Ovary (tissue), 9 donors: ENCODE results near the gene EXTL1. TPM values are rescaled to one million over a fixed set of nuclear protein-coding genes. Genes with fewer than 3 reads are reported as not detected.

Source experiments
- DNase-seq, 5 donors: peaks; one replicate each; pipeline ENCODE4 v3.0.0-alpha.2; 2019 to 2020
- H3K27ac ChIP-seq, 2 donors: fragments of 200-600 bp; one replicate each; pipeline versions ENCODE4 v1.5.1 to v1.8.0; 2019 to 2022
- H3K27me3 ChIP-seq: fragments of 200-600 bp; one replicate; pipeline ENCODE4 v1.8.0; 2022
- H3K36me3 ChIP-seq: fragments of 200-600 bp; sonication (generic); one replicate; pipeline ENCODE4 v1.5.1; 2019
- H3K4me1 ChIP-seq: one replicate; pipeline ENCODE4 v1.8.1; 2013; ENCODE audit warnings: mild to moderate bottlenecking, moderate library complexity; ENCODE audit not compliant: insufficient read depth
- H3K4me3 ChIP-seq: fragments of 200-600 bp; sonication (generic); one replicate; pipeline ENCODE4 v1.5.1; 2017
- H3K9me3 ChIP-seq, 2 donors: fragments of 200-600 bp in 1 of 2; sonication (generic) in 1 of 2; one replicate each; pipeline versions ENCODE4 v1.5.1 to v1.8.1; 2013 to 2019; ENCODE audit warnings: mild to moderate bottlenecking in 1 of 2, moderate library complexity in 1 of 2
- EP300 ChIP-seq: sonication (generic); formaldehyde crosslinking; IDR thresholded peaks from one replicate; pipeline ENCODE4 v1.6.1; 2017; ENCODE audit warnings: antibody characterized with exemption
- POLR2A ChIP-seq: fragments of 450-650 bp; IDR thresholded peaks from one replicate; pipeline ENCODE4 v1.6.1; 2017; ENCODE audit warnings: antibody characterized with exemption, mild to moderate bottlenecking, moderate library complexity
- WGBS, 3 donors: extraction: QIAGEN DNeasy Blood & Tissue Kit in 1 of 3; methylation state at CpG; one replicate each; pipeline versions ENCODE4 v1.1.5 to v1.1.7; 2013 to 2017; 5-methylcytosine and 5-hydroxymethylcytosine counted together
- intact Hi-C, 4 donors: fragments of 100-400 bp; cut with DNase I; formaldehyde crosslinking; loops; one replicate each; pipeline versions ENCODE4 v1.11.0 to v1.15.1; 2022 to 2023
- polyA plus RNA-seq, 2 donors: library from polyadenylated mRNA; stranded (reverse); fragments of 200-250 nt in 1 of 2; fragments of 350-450 nt in 1 of 2; fragmentation: Illumina TruSeq in 1 of 2; extraction: RNeasy Lipid Tissue Mini Kit (QIAGEN cat#74804) in 1 of 2; gene quantifications; one replicate each; pipeline ENCODE4 v1.2.3, GENCODE V29; 2013 to 2014
- total RNA-seq, 7 donors: library from RNA; depleted of rRNA in 2 of 7; stranded (reverse); fragments of >200 nt in 2 of 7; fragmentation: NEBNext Ultra II Directional in 3 of 7; extraction: Animal tissue kit (Norgen Biotek cat#: 25700) in 3 of 7; gene quantifications; one replicate each; pipeline versions ENCODE4 v1.1.0 to v1.2.4, GENCODE V29; 2016 to 2023
- TF ChIP-seq, protein P1 (sequence below), 3 donors: fragments of 450-650 bp in 2 of 3; fragments of 200-600 bp in 1 of 3; IDR thresholded peaks; one replicate each; pipeline versions ENCODE4 v1.5.1 to v1.8.0; 2016 to 2022; ENCODE audit warnings: antibody characterized with exemption in 3 of 3, mild to moderate bottlenecking in 1 of 3
- donor health status: DM: no; HTN: no; CAD: no; lungs with moderate emphysema.
- donor health status: DM: no; HTN: no; CAD: no.
- donor health status: Bipolar disorder and iron deficiency.
- donor health status: DM: yes; HTN: yes; CAD: no.
- donor health status: DM: no; HTN: no; CAD: no.
- donor health status: DM: yes; HTN: yes; CAD: no.

The EXTL1 gene
- total and polyA plus RNA-seq, 9 donors: 0.47 to 4.5 (median 2.8) TPM

DNA sequence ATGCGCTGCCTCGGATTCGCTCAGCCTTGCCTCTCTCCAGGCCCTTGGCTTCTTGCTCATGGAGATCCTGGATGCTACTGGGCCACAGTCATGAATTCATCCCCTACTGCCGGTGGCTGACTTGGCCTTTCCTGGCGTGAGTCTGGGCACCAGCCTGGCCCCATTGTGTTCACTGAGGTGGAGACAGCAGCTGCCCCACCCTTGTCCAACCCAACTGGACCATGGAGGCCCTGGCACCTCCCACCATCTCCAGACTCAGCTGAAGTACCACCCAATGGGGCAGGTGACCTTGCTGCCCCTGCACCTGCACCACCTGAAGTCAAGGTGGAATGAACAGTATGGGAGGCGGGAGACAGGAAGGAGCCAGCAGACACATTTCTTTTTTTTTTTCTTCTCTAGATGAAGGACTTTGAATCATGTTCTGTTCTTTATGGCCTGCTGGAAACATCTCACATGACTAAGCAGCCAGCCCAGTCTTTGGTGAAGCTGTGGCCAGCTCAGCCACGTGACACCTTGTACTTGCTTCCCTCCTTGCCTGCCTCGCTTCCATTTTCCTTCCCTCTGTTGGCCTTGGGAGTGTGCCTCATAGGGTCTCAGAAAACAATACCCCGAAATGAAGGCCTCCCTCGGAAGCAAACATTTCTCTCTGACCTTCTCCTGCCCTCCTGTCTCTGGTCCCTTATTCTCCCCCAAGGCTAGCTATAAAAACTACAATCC, 28.1 kb downstream of the EXTL1 start:
- Histone ChIP-seq H3K36me3 (no peaks in the 10 kb centered on the region), H3K9me3 (no peaks in the 10 kb centered on the region), H3K4me3 (no peak overlapping the region), H3K4me1 (no peaks in the 10 kb centered on the region), H3K27me3 (peaks cover 3% of the 10 kb centered on the region), H3K27ac (no peak overlapping the region)
- 64 to 74% (median 66%) methylated on average over 10 of the region's 10 CpGs for WGBS, 3 donors
- no peak for DNase-seq
- intact Hi-C loops: loop anchor here in 1 of 4 donors (5.0 kb wide), 1 partner anchor 1888 kb away; no protein-coding TSS in a partner anchor
- TF ChIP-seq, protein P1, sequence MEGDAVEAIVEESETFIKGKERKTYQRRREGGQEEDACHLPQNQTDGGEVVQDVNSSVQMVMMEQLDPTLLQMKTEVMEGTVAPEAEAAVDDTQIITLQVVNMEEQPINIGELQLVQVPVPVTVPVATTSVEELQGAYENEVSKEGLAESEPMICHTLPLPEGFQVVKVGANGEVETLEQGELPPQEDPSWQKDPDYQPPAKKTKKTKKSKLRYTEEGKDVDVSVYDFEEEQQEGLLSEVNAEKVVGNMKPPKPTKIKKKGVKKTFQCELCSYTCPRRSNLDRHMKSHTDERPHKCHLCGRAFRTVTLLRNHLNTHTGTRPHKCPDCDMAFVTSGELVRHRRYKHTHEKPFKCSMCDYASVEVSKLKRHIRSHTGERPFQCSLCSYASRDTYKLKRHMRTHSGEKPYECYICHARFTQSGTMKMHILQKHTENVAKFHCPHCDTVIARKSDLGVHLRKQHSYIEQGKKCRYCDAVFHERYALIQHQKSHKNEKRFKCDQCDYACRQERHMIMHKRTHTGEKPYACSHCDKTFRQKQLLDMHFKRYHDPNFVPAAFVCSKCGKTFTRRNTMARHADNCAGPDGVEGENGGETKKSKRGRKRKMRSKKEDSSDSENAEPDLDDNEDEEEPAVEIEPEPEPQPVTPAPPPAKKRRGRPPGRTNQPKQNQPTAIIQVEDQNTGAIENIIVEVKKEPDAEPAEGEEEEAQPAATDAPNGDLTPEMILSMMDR (IDR thresholded peaks at IDR 0.05): no peak
- no peak for TF ChIP-seq POLR2A
- no peak for TF ChIP-seq EP300

DNA sequence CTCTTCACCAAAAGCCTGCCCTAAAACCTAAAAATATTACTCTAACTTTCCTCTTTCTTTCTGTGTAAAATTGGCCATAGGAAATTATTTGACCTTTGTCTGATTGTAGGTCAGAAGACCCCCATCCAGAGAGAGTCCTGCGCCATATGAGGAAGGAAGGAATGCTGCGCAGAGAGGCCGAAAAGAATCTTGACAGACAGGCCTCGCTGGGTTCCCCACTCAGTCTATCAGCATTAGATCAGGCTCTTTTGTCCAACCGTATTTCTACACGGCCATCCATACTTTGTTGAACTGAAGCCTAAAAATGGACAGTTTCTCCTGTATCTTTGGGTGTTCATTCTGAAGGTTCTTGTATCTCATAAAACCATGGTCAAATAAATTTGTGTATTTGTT, 28.7 kb downstream of the EXTL1 start:
- no peak for DNase-seq
- Histone ChIP-seq H3K4me1 (no peaks in the 10 kb centered on the region), H3K27ac (no peak overlapping the region), H3K27me3 (peaks cover 3% of the 10 kb centered on the region), H3K4me3 (no peak overlapping the region), H3K36me3 (no peaks in the 10 kb centered on the region), H3K9me3 (no peaks in the 10 kb centered on the region)
- intact Hi-C loops: loop anchor here in 1 of 4 donors (5.0 kb wide), 1 partner anchor 1887 kb away; no protein-coding TSS in a partner anchor
- TF ChIP-seq POLR2A (no peak), EP300 (no peak)
- TF ChIP-seq, protein P1 (IDR thresholded peaks at IDR 0.05): no peak
- 88 to 90% (median 90%) methylated on average over 6 of the region's 6 CpGs for WGBS, 3 donors

- no peaks in the 10 kb centered on the region for H3K36me3 ChIP-seq
- 27 to 34% (median 30%) methylated on average over 16 of the region's 16 CpGs for WGBS, 3 donors
Measured at GRCh38 chr1:26053718-26054560, 32.4 kb downstream of the EXTL1 start.

DNA sequence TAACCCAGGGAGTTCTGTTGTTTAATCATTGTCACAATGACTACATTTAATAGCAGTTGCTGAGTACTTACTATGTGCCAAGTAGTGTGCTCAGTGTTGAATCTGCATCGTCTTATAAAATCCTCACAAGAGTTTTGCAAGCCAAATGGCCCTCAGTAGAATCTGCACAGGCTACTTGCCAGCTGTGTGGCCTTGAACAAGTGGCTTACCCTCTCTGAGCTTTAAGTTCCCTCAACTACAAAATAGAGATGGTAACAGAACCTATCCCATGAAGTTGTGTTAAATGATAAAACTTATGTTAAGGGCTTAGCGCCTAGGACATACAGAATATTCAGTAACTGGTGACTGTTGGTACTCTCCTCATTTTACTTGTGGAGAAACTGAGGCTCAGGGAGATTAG, 33.5 kb downstream of the EXTL1 start:
- Histone ChIP-seq H3K27me3 (no peaks in the 10 kb centered on the region), H3K36me3 (no peaks in the 10 kb centered on the region), H3K9me3 (no peaks in the 10 kb centered on the region), H3K4me3 (no peak overlapping the region), H3K4me1 (no peaks in the 10 kb centered on the region), H3K27ac (no peak overlapping the region)
- no peak for DNase-seq
- intact Hi-C loops: loop anchor here in 1 of 4 donors (5.0 kb wide), 1 partner anchor 1678 kb away; no protein-coding TSS in a partner anchor
- WGBS, 3 donors: 74 to 90% (median 84%) methylated on average over 2 of the region's 2 CpGs
- TF ChIP-seq POLR2A (no peak), EP300 (no peak)
- TF ChIP-seq, protein P1 (IDR thresholded peaks at IDR 0.05): no peak

More at GRCh38 chr1:26053718-26054560, 32.4 kb downstream of the EXTL1 start:
- Histone ChIP-seq H3K9me3 (no peaks in the 10 kb centered on the region), H3K4me3 (no peak overlapping the region), H3K27me3 (no peaks in the 10 kb centered on the region), H3K27ac (no peak overlapping the region), H3K4me1 (no peaks in the 10 kb centered on the region)
- intact Hi-C loops: loop anchor here in 1 of 4 donors (5.0 kb wide), 1 partner anchor 1883 kb away; no protein-coding TSS in a partner anchor
- TF ChIP-seq, protein P1 (IDR thresholded peaks at IDR 0.05): no peak
- no peak for TF ChIP-seq POLR2A
- no peak for TF ChIP-seq EP300
- DNase-seq: no peak
